ENCODE results near the gene KISS1R. TPM values are rescaled to one million over a fixed set of nuclear protein-coding genes. Genes with fewer than 3 reads are reported as not detected.

KISS1R gene
- total RNA-seq, 1 donor from 2014 or later, result not detected

Other genes starting within 250 kb of the KISS1R start
- gene FSTL3, start 240.9 kb upstream of the KISS1R start, total RNA-seq, result 29.8 TPM
- not detected for gene PRSS57, start 221.9 kb upstream of the KISS1R start, total RNA-seq
- gene PALM, start 208.4 kb upstream of the KISS1R start, total RNA-seq, result 26.0 TPM
- gene MISP, start 166.2 kb upstream of the KISS1R start, total RNA-seq, result 2.4 TPM
- gene PTBP1, start 119.9 kb upstream of the KISS1R start, total RNA-seq, result 374 TPM
- not detected for gene PLPPR3, start 95.4 kb upstream of the KISS1R start, total RNA-seq
- gene AZU1, start 89.5 kb upstream of the KISS1R start, total RNA-seq, result not detected
- gene PRTN3, start 76.3 kb upstream of the KISS1R start, total RNA-seq, result not detected
- gene ELANE, start 65.0 kb upstream of the KISS1R start, total RNA-seq, result 0.81 TPM
- gene CFD, start 57.7 kb upstream of the KISS1R start, total RNA-seq, result 139 TPM
- 63.7 TPM for gene MED16, start 24.1 kb upstream of the KISS1R start, total RNA-seq
- gene RNU6-9, start 23.8 kb upstream of the KISS1R start, total RNA-seq, result not detected
- 69.5 TPM for gene R3HDM4, start 4.1 kb upstream of the KISS1R start, total RNA-seq
- gene ARID3A, start 8.7 kb downstream of the KISS1R start, total RNA-seq, result 8.4 TPM
- 36.6 TPM for gene WDR18, start 67.0 kb downstream of the KISS1R start, total RNA-seq
- not detected for gene GRIN3B, start 83.1 kb downstream of the KISS1R start, total RNA-seq
- gene TMEM259, start 103.8 kb downstream of the KISS1R start, total RNA-seq, result 210 TPM
- gene RNU6-2, start 104.2 kb downstream of the KISS1R start, total RNA-seq, result not detected
- 223 TPM for gene CNN2, start 109.3 kb downstream of the KISS1R start, total RNA-seq
- gene ABCA7, start 122.8 kb downstream of the KISS1R start, total RNA-seq, result 21.4 TPM
- 20.7 TPM for gene ARHGAP45, start 149.8 kb downstream of the KISS1R start, total RNA-seq
- 138 TPM for gene POLR2E, start 178.0 kb downstream of the KISS1R start, total RNA-seq
- gene GPX4, start 186.7 kb downstream of the KISS1R start, total RNA-seq, result 213 TPM